K562 (cell line): ENCODE results near the gene MRPL38. TPM values are rescaled to one million over a fixed set of nuclear protein-coding genes. Genes with fewer than 3 reads are reported as not detected.

Experiments
- ATAC-seq: fragments of 200-7000 bp; cut with Tn5 transposase; 3 replicates; pipeline ENCODE4 v1.9.1; 2020; ENCODE audit warnings: moderate library complexity
- BruUV-seq: library from RNA; stranded (reverse); fragments of 400-500 nt; replicated peaks from 2 replicates; lab custom pipeline; 2021; lab: Mats Ljungman, UMichigan
- CTCF ChIA-PET: fragments of 300-600 bp; formaldehyde crosslinking; extraction: SDS; loops from one replicate; lab custom pipeline; 2021; ENCODE audit warnings: low intra/inter-chr PET ratio; lab: Yijun Ruan, JAX
- POLR2A ChIA-PET: fragments of 300-600, 350-650 bp; sonication (Branson Sonifier 250); formaldehyde crosslinking; extraction: SDS; loops from one replicate; lab custom pipeline; 2021; ENCODE audit warnings: antibody characterized with exemption, inconsistent platforms; lab: Yijun Ruan, JAX
- DNase-seq, 4 experiments: peaks; one replicate each; pipeline versions ENCODE4 v3.0.0 to v3.0.0-alpha.2; 2011 to 2018; ENCODE audit warnings: low spot score in 3 of 4, mixed read lengths in 3 of 4; ENCODE audit errors: extremely low read depth in 1 of 4
- FAIRE-seq: peaks from 2 replicates; lab custom pipeline; 2011; peaks lifted over from hg19 to GRCh38; lab: Jason Lieb, UNC
- H2AFZ ChIP-seq: 2 replicates; pipeline ENCODE4 v1.6.0; 2011; ENCODE audit warnings: low read depth, low read length, control low read depth, inconsistent platforms
- H3K27ac ChIP-seq: fragments of 200-600 bp; 3 replicates; pipeline ENCODE4 v1.8.0; 2011; ENCODE audit warnings: low read depth, mild to moderate bottlenecking, control low read depth, inconsistent platforms, low read length, moderate library complexity, mixed read lengths; ENCODE audit errors: extremely low read depth
- H3K27me3 ChIP-seq, 2 experiments: fragments of 300-600 bp in 1 of 2; 2 replicates in 1 of 2; 3 replicates in 1 of 2; pipeline versions ENCODE4 v1.6.0 to v1.8.0; 2011; ENCODE audit warnings: inconsistent platforms in 2 of 2, low read length in 2 of 2, mild to moderate bottlenecking in 1 of 2, mixed read lengths in 1 of 2, moderate library complexity in 1 of 2; ENCODE audit not compliant: control insufficient read depth in 2 of 2, insufficient read depth in 2 of 2
- H3K36me3 ChIP-seq: fragments of 300-600 bp; 3 replicates; pipeline ENCODE4 v1.8.0; 2011; ENCODE audit warnings: mild to moderate bottlenecking, low read length, inconsistent platforms; ENCODE audit not compliant: control insufficient read depth, insufficient read depth
- H3K4me1 ChIP-seq, 2 experiments: fragments of 200-600 bp in 1 of 2; replicated peaks in 1 of 2; 2 replicates in 1 of 2; 3 replicates in 1 of 2; pipeline versions ENCODE4 v1.5.1 to v1.8.0; 2011; ENCODE audit warnings: inconsistent platforms in 2 of 2, low read length in 2 of 2, mild to moderate bottlenecking in 1 of 2, mixed read lengths in 1 of 2, moderate library complexity in 1 of 2; ENCODE audit not compliant: control insufficient read depth in 2 of 2, insufficient read depth in 2 of 2
- H3K4me2 ChIP-seq: 2 replicates; pipeline ENCODE4 v1.6.1; 2011; ENCODE audit warnings: low read length, control low read depth, inconsistent platforms, mixed read lengths; ENCODE audit not compliant: insufficient read depth
- H3K4me3 ChIP-seq: fragments of 200-600 bp; sonication (generic), shearing (Covaris generic); 2 replicates; pipeline ENCODE4 v1.5.1; 2016; ENCODE audit warnings: control low read depth, inconsistent platforms
- H3K79me2 ChIP-seq: fragments of 200-600 bp; 3 replicates; pipeline ENCODE4 v1.8.0; 2011; ENCODE audit warnings: low read length, inconsistent platforms; ENCODE audit not compliant: control insufficient read depth, insufficient read depth
- H3K9ac ChIP-seq, 2 experiments: 2 replicates each; pipeline versions ENCODE4 v1.6.0 to v1.6.1; 2011; ENCODE audit warnings: low read depth in 2 of 2, low read length in 2 of 2, control low read depth in 1 of 2, inconsistent platforms in 1 of 2, mild to moderate bottlenecking in 1 of 2, mixed read lengths in 1 of 2; ENCODE audit not compliant: insufficient read depth in 1 of 2
- H3K9me1 ChIP-seq: one replicate; pipeline ENCODE4 v1.6.0; 2011; ENCODE audit warnings: inconsistent platforms, mild to moderate bottlenecking, low read length, moderate library complexity; ENCODE audit not compliant: control insufficient read depth, insufficient read depth
- H3K9me3 ChIP-seq: replicated peaks from 2 replicates; pipeline ENCODE4 v1.5.1; 2011; ENCODE audit warnings: low read depth, low read length, inconsistent platforms; ENCODE audit not compliant: control insufficient read depth, insufficient read depth
- H4K20me1 ChIP-seq: replicated peaks from 2 replicates; pipeline ENCODE4 v1.6.1; 2011; ENCODE audit warnings: low read length, inconsistent platforms, mixed read lengths; ENCODE audit not compliant: control insufficient read depth, insufficient read depth
- ATF6 ChIP-seq: sonication (generic); formaldehyde crosslinking; IDR thresholded peaks from 2 replicates; pipeline ENCODE4 v1.4.0; 2020; ENCODE audit warnings: mild to moderate bottlenecking, missing genetic modification reagents
- CAMTA2 ChIP-seq: fragments of 250-450 bp; sonication (Bioruptor Pico); conservative IDR thresholded peaks from 2 replicates; pipeline ENCODE4 v1.5.1; 2022
- POLR2G ChIP-seq: fragments of 200-400 bp; formaldehyde crosslinking; IDR thresholded peaks from 2 replicates; pipeline ENCODE4 v1.6.1; 2017; ENCODE audit warnings: low read depth, mild to moderate bottlenecking, antibody characterized with exemption, low read length, moderate library complexity
- SMAD1 ChIP-seq: fragments of 150-350 bp; IDR thresholded peaks from 2 replicates; pipeline ENCODE4 v1.6.1; 2014; ENCODE audit warnings: low read length, low read depth; ENCODE audit not compliant: partially characterized antibody
- U2AF2 ChIP-seq: fragments of 200-400 bp; formaldehyde crosslinking; optimal IDR thresholded peaks from 2 replicates; pipeline ENCODE3; 2017; ENCODE audit warnings: low read depth, mild to moderate bottlenecking, low read length
- ZBTB33 ChIP-seq: sonication (generic); formaldehyde crosslinking; IDR thresholded peaks from 2 replicates; pipeline ENCODE4 v1.8.1; 2023; ENCODE audit warnings: mild to moderate bottlenecking, missing genetic modification reagents
- ZNF212 ChIP-seq: fragments of 450-650 bp; formaldehyde crosslinking; IDR thresholded peaks from 2 replicates; pipeline ENCODE4 v1.4.0; 2020; ENCODE audit warnings: mild to moderate bottlenecking
- ZNF24 ChIP-seq: fragments of 450-650 bp; IDR thresholded peaks from 2 replicates; pipeline ENCODE4 v1.6.1; 2016
- WGBS: fragments of 100-300 bp; shearing (Covaris generic); methylation state at CpG from one replicate; pipeline ENCODE4 v1.1.6; 2016; ENCODE audit warnings: low coverage, mixed read lengths; ENCODE audit not compliant: insufficient coverage; ENCODE audit errors: missing lambda C conversion rate; 5-methylcytosine and 5-hydroxymethylcytosine counted together
- in situ Hi-C: fragments of 300-500 bp; cut with MboI; formaldehyde crosslinking; loops from 4 replicates; pipeline ENCODE4 v1.15.0; 2018; ENCODE audit warnings: inconsistent platforms, mixed read lengths
- intact Hi-C: fragments of 100-400 bp; cut with micrococcal nuclease; formaldehyde crosslinking; loops from 2 replicates; pipeline ENCODE4 v1.14.2; 2022
- polyA plus RNA-seq, 8 experiments: library from polyadenylated mRNA; depleted of rRNA in 4 of 8; stranded (reverse) in 5 of 8; unstranded in 3 of 8; fragments of >200 nt; fragmentation: Nextera tagmentation in 2 of 8; fragmentation: Illumina TruSeq in 1 of 8; extraction: Ambion mirVana in 2 of 8; extraction: Trizol in 1 of 8; gene quantifications; 2 replicates each; pipeline versions ENCODE4 v1.2.1 to v1.2.3, GENCODE V29; 2011 to 2014; ENCODE audit warnings: inconsistent platforms in 1 of 8, missing spikeins in 1 of 8
- total RNA-seq, 7 experiments: library from RNA; depleted of rRNA in 6 of 7; stranded (reverse); fragments of >200 nt in 6 of 7; fragmentation: Illumina TruSeq in 2 of 7; extraction: Trizol in 2 of 7; gene quantifications; 2 replicates each; pipeline versions ENCODE4 v1.2.1 to v1.2.3, GENCODE V29; 2011 to 2021; ENCODE audit warnings: low replicate concordance in 1 of 7

MRPL38 gene
- total and polyA plus RNA-seq, 9 of the 15 experiments (the other 6 are each of a cell fraction or from before 2014, with no cell fraction given): 4.5 to 154 (median 48.5) TPM

GRCh38 chr17:75914643-75915267 is 10.1 kb upstream of the MRPL38 start:
- in situ Hi-C loops (loop anchor here (5.0 kb wide), 1 partner anchor 378 kb away; no protein-coding TSS in a partner anchor), intact Hi-C loops (no loop called here)
- DNase-seq: peak in 3 of 4 experiments; percentile 20 to 59 (median 37)
- Histone ChIP-seq H3K27me3 (no peaks in the 10 kb centered on the region), H3K9me3 (no peaks in the 10 kb centered on the region), H3K79me2 (no peaks in the 10 kb centered on the region), H3K4me2 (no peak overlapping the region), H2AFZ (no peak overlapping the region), H3K4me3 (no peak overlapping the region), H3K27ac (no peak overlapping the region), H3K9ac (peak overlapping the region in 1 of 2 experiments; percentile 79; a peak in 2 of 4 replicates), H3K36me3 (peaks cover 6% of the 10 kb centered on the region; the same call in 1 of the 3 replicates), H3K9me1 (no peaks in the 10 kb centered on the region), H4K20me1 (no peaks in the 10 kb centered on the region), H3K4me1 (peaks cover 0 to 50% of the 10 kb centered on the region in 2 experiments; a peak in 2 of 5 replicates)
- BruUV-seq: no TSS peak
- WGBS: 68% methylated on average over 22 of the region's 34 CpGs
- TF ChIP-seq ZNF212: no peak
- no peak for TF ChIP-seq SMAD1
- TF ChIP-seq POLR2G: 0 out of 2 replicates have a peak, but pooled peaks have one; percentile 30
- no peak for TF ChIP-seq ATF6 (CRISPR knock-in tag)
- TF ChIP-seq U2AF2: no peak
- TF ChIP-seq ZBTB33: peak; percentile 97
- TF ChIP-seq ZNF24: no peak
- TF ChIP-seq CAMTA2 (CRISPR knock-in tag): no peak
- ChIA-PET POLR2A (interaction anchor here (0.8 to 1.2 kb wide), 3 partner anchors 15 to 138 kb away, joined by 3 to 5 read pairs (median 4); no protein-coding TSS in a partner anchor), CTCF (interaction anchor here (0.6 kb wide), 1 partner anchor 24 kb away, joined by 4 read pairs; no protein-coding TSS in a partner anchor)
- ATAC-seq: peak; percentile 79
- no peak for FAIRE-seq
